NCI-H774 (cell line): Measurements from ENCODE around the gene SAPCD2.
"Not testable (repeated sequence)": the region's sequence is repeated elsewhere in the genome, so short reads cannot be mapped to it uniquely, and the experiment has no call there.

ENCODE experiments used
- DNase-seq: peaks from one replicate; lab custom pipeline; 2025; lab: John Stamatoyannopoulos, UW

SAPCD2 gene

DNA sequence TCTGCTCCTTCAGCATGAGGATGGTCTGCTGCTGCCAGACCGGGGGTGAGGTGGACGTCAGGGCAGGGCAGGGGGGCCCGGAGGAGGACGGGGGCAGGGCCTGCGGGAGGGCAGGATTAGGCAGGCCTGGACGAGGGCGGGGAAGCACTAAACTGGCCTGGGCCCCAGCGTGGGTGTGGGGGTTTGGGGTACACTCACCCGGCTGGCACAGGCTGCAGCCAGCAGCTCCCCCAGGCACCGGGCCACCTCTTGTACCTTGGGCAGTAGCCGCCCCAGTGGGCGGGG lies 5.5 kb downstream of the SAPCD2 start:
- DNase-seq: no peak

DNA sequence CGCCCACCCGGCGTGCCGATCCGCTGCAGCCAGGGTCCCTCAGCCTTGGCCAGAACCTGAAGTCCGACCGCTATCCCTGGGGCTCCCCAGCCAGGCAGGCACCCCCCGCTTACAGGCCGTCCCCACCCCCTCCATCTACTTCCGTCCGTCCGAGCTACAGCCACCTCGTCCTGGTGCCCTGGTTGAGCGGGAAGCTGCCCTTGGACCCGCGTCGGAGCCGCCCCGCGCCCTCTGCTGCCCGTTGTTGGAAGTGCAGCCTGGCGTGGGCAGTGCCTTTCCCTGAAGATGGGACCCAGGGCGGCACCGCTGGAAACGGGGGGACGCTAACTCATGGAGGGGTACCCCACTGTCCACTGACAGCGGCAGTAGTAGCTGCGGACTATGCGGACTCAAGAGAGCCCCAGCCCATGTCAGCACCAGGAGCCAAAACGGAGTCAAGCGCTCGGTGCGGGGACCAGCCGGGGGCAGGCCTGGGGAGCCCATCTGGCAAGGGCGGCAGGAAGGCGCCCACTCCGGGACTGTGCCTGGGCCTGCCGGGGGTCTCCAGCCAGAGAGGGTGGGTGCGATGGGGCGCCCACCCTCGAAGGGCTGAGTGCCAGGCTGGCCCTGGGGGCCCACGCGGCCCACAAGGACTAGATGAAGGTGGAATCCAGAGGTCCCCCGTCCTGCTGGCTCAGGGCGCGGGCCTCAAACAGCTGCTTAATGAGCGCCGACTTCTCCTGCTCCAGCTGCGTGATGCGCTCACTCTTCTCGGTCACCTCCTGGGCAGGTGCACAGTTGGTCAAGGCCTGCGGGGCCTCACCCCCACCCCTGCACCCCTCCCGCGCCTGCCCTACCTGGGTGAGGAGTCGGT lies 6.1 kb downstream of the SAPCD2 start:
- DNase-seq: peak; percentile 77

DNA sequence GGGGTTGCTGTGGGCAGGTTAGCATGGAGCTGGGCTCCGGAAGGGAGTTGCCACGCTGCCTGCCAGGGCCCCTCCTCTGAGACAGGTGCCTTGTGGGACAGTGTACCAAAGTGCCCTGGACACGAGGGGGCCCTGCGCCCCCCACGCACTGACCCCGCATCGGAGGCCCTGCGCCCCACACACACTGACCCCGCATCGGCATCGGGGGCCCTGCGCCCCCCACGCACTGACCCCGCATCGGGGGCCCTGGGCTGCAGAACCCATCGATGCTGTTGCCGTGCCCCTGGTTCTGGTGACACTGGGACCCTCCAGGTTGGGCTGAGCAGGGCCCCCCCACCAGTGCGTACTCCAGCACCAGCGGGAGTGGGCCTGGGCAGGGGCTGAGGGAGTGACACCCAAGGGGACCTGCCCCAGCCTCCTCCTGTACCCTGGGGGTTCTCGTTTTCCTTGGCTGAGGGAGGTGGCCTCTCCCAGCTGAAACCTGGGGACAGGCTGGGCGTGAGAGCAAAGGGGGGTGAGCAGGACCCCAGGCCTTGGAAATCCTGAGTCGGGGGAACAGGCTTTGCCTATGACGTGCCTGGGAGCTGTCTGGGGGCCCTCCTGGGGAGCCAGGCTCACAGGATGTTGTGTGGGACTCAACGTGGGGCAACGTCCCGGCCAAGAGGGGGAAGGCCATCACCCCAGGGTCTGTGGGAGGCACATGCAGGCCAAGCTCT lies 6.9 kb downstream of the SAPCD2 start:
- no peak for DNase-seq

DNA sequence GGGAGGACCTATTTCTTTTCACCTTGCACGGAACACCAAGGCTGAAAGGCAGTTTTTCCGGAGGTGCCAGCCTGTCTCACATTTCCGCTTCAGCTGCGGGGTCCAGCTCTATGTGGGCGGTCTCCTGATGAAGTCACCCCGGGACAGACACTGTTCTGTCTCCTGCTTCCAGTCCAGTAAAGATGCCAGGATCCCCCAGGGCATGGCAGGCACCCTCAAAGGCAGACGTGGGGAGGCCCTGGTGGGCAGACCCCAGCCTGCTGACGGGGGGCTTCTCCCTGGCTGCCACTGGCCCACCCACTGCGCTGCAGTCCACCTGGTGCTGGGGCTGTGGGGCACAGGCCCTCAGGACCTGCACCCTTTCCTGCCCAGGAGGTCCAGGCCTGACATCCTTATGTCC lies 7.6 kb downstream of the SAPCD2 start:
- not testable (repeated sequence) for DNase-seq

DNA sequence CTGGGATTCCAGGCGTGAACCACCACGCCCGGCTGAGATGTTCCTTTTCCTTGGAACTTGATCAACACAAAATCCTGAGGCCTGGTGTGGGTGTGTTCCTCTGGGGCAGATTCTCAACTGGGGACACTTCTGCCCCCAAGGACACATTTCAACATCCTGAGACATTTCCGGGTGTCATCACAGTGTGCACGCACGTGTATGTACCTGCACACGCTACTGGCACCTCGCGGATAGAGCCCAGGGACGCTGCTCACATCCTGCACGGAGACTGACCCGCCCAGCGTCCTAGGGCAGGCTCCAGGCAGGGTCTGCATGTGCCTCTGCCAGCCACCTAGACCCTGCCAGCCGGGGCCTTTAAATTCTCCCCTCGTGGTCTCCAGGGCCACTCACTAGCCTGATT lies 8.0 kb downstream of the SAPCD2 start:
- DNase-seq: no peak

DNA sequence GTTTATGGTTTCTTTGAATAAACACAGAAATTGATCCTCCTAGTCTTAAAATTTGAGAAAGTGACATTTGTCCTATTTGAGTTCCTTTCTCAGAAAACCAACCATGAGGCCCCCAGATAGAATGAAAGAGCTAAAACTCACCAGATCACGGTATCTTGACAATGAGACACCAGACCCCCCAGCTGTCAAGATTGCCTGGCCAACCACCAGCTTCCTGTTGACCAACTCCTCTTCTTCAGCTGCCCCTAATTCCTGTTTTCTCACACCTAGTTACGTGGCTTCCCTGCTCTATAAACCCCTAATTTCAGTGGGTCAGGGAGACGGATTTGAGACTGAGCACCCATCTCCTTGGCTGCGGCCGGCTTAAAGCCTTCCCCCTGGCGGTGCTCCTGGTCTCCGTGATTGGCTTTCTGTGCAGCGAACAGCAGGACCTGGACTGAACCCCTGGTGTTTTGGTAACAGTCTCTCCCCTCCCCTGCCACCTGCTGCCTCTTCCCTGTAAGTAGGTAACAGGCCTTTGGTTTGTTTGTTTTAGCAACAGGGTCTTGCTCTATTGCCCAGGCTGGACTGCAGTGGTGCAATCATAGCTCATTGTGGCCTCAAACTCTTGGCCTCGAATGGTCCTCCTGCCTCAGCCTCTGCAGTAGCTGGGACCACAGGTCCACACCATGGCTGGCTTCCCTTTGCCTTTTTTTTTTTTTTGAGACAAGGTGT lies 11.7 kb downstream of the SAPCD2 start:
- DNase-seq: peak; percentile 35

DNA sequence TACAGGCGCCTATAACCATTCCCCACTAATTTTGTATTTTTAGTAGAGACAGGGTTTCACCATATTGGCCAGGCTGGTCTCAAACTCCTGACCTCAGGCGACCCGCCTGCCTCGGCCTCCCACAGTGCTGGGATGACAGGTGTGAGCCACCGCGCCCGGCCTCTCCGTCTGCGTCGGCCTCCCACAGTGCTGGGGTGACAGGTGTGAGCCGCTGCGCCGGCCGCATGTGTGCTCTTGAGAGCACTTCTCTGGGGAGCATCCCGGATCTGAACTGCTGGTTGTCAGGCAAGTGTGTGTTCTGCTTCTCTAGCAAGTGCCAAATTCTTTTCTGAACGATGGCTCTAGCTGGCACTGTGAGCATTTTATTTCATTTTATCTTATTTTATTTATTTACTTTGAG lies 12.8 kb downstream of the SAPCD2 start:
- peak; percentile 72 for DNase-seq

DNA sequence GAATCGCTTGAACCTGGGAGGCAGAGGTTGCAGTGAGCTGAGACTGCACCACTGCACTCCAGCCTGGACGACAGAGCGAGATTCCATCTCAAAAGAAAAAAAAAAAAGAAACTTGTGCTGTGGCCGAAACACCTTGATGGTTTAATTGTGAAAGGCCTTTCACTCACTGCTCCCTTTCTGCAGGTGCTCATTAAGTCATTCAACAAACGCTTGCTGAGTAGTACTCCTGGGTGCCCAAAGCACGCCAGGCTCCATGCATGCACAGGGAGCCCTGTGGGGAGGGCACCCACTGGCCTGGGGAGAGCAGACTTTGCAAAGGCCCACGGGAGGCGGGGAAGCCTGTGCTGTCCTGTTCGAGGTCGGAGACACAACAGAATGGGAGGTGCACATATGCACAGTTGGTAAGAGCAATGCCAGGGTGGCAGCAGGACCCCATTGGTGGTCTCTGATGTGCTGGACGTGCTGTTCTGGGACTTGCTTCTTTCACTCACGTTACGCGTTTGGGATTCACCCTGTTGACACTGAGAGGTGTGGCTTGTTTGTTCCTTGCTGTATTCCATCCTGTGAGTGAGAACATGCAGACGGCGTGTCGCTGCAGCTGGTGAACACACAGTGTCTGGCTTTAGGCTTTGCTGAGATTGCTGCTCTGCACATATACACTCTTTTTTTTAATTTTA lies 13.5 kb downstream of the SAPCD2 start:
- no peak for DNase-seq

DNA sequence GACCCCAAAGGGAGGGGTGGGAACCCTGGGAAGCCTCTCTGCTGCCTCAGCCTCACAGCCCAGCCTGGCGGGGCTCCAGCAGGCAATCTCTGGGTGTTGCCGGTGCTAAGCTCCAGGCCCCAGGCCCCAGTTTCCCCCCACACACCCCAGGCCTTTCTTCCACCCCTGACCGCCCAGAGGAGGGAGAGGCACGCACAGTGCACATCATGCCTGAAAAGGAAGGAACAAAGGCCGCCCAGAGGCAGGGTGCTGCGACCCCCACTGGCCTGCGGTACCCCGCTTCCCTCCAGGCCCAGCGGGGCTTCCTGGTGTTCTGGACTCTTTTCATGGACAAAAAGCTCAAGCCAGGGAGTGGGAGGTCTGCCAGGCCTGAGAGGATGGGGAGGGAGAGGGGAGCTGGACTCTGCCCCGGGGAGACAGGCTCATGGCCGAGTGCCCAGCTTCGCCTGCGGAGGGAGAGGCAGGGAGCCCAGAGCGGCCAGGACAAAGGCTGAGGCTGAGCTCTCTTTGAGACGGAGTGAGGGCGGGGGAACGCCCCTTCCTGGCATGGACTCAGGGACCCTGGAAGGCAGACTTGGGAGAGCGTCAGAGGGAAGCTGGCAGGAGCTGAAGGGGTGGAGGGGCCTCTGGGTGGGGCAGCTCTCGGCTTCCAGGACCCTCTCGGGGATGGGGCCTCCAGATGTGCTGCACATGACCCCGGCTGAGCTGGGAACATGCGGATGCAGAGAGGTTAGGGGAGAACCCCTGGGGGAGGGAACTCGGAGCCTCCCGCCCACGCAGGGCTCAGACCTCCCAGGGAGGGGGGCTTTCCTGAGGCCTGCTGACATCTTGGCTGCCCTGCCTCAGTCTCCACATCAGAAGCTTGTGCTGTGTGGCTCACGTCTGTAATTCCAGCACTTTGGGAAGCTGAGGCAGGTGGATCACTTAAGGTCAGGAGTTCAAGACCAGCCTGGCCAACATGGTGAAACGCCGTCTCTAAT lies 14.7 kb downstream of the SAPCD2 start:
- no peak for DNase-seq

DNA sequence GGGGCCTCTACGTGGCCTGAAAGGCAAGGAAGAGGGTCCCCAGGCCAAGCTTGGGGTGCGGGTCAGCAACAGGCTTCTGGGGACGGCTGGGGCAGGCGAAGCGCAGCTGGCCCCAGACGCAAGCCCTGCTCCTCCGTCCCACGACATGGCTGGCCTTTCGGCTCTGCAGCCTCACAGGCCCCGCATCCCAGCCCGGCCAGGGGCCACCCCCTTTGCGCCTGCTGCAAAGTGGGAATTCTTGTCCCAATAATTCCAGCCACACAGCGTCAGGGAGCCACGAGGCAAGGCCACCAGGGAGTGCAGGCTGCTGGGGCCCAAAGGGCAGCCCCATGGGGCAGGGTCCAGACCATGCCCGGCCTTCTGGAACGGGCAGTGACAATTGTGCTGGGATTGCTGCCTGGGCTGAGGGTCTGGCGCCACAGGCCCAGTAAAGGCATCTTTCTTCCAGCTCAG lies 15.4 kb downstream of the SAPCD2 start:
- no peak for DNase-seq

DNA sequence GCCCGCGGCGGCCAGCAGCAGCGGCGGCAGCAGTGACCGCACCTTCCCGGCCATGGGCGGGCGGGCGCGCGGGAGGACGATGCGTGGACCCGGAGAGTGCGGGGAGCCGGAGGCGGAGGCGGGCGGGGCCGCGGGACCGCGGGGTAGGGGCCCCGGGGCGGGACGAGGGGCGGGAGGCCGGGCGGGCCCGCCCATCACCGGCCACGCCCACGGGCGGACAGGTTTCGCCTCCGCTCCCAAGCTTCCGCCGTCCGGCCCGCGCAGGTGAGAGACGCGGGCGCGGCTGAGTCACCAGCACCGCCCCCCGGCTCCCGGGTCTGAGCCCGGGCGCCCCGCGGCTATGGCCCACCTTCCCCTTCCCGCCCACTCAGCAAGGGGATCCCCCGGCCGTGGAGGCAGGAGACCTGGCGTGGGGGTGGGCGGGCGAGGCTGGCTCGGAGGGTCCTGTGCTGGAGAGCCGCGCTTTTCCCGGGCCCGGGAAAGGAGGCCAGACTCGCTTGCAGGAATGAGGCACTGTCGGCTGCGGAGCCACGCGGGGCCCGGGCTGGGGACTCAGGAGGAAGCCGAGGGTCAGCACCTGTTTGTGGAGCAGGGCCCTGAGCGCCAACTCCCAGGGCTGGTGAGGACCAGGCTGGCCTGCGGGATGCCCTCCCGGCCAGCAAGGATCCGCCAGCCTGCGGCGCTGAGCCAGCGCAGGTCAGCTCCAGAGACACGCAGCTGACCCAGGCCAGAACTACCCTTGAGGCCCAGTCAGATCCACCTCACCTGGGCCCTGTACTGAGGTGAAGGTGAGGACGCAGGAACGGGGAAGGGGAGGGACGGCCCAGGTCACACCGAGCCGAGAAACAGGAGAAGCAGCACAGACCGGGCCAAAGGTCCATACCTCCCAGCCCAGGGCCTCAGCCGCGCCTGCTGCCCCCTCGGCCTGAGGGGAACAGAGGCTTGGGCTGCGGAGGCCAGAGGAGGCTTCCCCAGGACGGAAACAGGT lies 16.1 kb downstream of the SAPCD2 start, which contains the start of gene ENTPD2:
Gene ENTPD2 (minus strand): TSS at position 118 of the 988 bp plus-strand sequence. CDS start 64 bp downstream, at position 54.
- peak; percentile 85 for DNase-seq

DNA sequence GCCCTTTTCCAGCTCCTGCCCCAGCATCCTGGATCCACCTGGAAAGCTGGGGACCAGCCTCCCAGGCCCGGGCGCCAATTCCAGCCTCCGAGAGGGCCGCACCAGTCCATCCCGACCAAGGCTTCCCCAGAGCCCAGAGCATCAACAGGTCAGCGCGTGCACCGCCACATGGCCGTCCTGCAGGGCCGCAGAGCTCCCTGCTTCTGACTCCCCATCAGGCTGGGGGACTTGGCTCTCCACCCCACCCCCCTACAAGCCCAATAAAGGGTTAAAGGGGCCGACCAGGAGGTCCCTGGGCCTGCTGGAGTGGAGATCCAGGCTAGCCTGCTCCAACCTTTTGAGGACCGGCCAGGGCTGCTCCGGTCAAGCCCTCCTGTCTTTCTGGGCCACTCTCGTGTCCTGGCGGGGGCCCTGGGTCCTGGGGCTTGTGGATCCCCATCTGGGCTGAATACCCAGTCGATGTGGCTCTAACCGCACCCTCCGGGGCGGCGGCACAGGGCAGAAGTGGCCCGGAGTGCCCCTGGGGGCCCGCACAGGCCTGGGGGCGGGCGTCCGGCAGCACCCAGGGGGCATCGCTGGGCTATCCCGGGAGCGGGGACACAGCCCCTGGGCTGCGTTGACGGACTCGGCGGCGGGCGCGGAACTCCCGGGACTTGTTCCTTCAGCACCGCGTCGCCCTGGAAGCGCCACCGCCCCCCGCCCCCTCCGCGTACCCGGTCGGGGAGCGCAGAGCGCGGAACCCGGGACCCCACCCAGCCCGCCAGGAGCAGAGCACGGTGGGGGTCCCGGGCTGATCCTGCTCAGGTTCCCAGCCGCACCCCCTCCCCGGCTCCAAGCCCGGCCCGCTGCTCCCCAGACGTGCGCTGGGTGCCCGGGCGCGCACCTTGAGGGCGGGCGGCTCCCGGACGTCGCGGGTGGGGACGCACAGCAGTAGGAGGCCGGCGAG lies 17.1 kb downstream of the SAPCD2 start:
- no peak for DNase-seq

DNA sequence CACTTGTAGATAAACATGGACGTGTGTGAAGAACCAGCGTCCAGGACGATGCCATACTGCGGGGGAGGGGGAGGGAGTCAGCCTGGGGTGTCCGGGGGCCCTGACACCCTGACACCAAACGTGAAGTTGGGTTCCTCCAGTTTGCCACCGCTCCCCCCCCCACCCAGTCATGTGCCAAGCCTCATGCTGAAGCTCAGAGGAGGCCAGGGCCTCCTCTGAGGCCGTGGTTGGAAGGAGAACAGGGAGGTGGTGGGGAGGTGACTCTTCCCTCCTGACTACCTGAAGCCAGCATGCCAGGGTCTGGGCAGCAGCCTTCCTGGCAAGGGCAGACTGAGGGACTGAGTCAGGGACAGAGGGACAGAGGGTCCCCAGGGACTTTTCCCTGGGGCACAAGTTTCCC lies 18.1 kb downstream of the SAPCD2 start:
- no peak for DNase-seq

DNA sequence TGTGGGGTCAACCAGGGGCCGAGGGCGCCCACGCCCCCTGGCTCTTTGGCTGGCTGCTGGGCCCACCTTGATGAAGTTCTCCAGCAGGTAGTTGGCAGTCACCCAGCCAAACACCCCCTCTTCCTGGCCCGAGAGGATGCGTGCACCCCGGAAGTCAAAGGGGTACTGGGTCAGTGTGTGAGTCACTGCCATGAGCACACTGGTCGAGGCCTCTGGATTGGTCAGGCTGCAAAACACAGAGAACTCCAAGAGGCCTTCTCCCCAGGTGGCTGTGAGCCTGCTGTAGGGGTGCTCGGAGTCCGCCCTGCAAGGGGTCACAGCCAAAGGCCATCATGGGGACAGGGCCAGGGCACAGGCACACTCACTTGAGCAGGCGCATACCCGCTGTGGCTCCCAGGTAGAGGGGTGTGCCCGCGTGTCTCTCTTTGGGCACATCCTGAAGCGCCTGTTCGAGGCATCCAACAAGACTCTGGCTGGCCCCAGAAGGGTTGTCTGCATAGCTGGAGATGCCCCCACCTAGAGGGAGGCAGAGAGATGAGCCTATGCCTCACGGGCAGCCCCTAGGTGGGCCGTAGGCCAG lies 19.1 kb downstream of the SAPCD2 start:
- DNase-seq: no peak

DNA sequence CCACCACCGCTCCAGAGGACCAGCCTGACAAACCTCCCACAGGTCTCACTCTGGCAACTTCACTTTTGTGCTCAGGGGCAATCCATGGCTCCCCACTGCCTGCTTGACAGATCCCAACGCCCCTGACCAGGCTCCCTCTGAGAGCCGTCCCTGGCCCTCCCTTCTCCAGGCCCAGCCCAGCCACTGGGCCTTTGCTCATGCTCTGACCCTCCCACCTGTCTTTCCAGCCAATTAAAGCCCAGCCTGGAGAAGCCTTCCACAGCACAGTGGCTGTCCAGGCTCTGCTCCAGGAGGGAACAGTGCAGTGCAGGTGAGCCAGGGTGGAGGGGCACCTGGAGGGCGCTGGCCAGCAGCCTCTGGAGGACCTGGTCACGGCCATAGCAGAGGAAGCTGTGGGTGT lies 19.8 kb downstream of the SAPCD2 start:
- peak; percentile 19 for DNase-seq

DNA sequence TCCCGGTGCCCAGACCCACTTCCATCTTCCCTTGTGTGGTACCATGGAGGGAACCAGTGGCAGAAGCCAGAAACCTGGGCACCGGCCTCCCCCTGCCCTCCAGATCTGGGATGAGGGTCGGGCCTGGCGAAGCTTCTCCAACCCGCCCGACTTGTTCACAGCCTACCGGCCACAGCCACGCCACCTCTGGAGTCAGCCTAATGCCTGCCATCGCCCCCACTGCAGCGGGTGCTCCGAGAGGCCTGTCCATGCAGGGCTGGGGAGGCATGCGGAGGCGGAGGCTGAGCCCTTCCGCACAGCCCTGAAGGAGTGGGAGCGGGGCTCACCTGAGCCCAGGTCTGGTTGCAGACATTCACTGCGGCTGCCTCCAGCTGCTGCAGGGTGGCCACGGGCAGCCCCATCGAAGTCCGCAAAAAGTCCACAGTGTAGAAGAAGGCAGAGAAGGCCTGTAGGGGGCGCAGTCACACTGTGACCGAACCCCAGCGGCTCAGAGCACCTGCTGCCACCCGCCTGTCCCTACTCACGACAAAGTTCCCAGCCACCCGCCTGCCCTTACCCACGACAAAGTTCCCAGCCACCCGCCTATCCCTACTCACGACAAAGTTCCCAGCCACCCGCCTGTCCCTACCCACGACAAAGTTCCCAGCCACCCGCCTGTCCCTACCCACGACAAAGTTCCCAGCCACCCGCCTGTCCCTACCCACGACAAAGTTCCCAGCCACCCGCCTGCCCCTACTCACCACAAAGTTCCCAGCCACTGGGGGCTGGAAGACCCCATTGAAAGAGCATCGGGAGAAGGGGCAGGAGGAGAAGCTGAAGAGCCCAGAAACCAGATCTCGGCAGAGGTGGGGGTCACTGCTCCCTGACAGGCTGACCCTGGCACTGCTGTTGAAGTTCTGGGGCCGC lies 20.6 kb downstream of the SAPCD2 start:
- peak; percentile 68 for DNase-seq
